ENCODE results near the gene RERG. TPM values are rescaled to one million over a fixed set of nuclear protein-coding genes. Genes with fewer than 3 reads are reported as not detected.

Gene RERG
- total RNA-seq, 2 experiments from 2014 or later, result not detected

DNA sequence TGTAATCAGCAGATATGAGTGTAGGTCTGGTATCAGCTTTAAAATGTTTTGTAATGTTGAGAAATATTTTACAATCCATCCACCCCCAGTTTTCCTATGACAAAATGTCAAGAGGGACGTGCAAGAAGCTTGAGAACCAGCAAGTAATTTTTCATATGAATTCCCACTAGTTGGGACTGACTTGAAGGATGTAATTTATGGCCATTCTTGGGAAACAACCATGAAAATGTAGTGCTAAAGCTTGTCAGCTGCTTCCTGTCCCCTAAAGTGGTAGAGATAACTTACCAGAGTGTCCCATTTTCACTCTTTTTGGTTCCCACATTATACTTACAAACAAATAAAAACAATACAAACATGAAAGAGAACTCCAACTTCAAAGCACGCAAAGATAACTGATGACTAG lies 63.9 kb downstream of the RERG start:
- ChIA-PET CTCF (interaction anchor here (0.9 kb wide), 1 partner anchor 14 kb away, joined by 3 read pairs; no protein-coding TSS in a partner anchor), POLR2A (interaction anchor here (0.7 kb wide), 1 partner anchor 770 kb away, joined by 3 read pairs; no protein-coding TSS in a partner anchor)
- no peak overlapping the region for H3K27ac Mint-ChIP-seq
- DNase-seq (no peak), ATAC-seq (ENCODE audit: poor library complexity) (no peak)
- no peaks in the 10 kb centered on the region for H3K9me3 Mint-ChIP-seq
- no peak overlapping the region for H3K4me3 ChIP-seq (ENCODE audit: low read length)
- H3K4me3 Mint-ChIP-seq, result no peak overlapping the region
- H3K36me3 ChIP-seq (ENCODE audit: insufficient read depth, low read length), result no peaks in the 10 kb centered on the region
- no peaks in the 10 kb centered on the region for H3K27me3 ChIP-seq (ENCODE audit: control insufficient read depth in 1 of 2, insufficient read depth in 2 of 2, low read length in 2 of 2)
- no peak overlapping the region for H3K27ac ChIP-seq (ENCODE audit: low read depth in 1 of 2, low read length in 2 of 2)
- TF ChIP-seq, protein P1, sequence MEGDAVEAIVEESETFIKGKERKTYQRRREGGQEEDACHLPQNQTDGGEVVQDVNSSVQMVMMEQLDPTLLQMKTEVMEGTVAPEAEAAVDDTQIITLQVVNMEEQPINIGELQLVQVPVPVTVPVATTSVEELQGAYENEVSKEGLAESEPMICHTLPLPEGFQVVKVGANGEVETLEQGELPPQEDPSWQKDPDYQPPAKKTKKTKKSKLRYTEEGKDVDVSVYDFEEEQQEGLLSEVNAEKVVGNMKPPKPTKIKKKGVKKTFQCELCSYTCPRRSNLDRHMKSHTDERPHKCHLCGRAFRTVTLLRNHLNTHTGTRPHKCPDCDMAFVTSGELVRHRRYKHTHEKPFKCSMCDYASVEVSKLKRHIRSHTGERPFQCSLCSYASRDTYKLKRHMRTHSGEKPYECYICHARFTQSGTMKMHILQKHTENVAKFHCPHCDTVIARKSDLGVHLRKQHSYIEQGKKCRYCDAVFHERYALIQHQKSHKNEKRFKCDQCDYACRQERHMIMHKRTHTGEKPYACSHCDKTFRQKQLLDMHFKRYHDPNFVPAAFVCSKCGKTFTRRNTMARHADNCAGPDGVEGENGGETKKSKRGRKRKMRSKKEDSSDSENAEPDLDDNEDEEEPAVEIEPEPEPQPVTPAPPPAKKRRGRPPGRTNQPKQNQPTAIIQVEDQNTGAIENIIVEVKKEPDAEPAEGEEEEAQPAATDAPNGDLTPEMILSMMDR (IDR thresholded peaks at IDR 0.05), result no peak
- H3K9me3 ChIP-seq (ENCODE audit: control insufficient read depth in 1 of 2, insufficient read depth in 1 of 2, low read length in 2 of 2), result no peaks in the 10 kb centered on the region
- H3K4me1 Mint-ChIP-seq (ENCODE audit: low read depth), result no peaks in the 10 kb centered on the region
- no peaks in the 10 kb centered on the region for H3K4me1 ChIP-seq (ENCODE audit: insufficient read depth, low read length)
- H3K36me3 Mint-ChIP-seq (ENCODE audit: low read depth), result no peaks in the 10 kb centered on the region
- peaks cover 7% of the 10 kb centered on the region for H3K27me3 Mint-ChIP-seq
- intact Hi-C loops (cut with DNase I, micrococcal nuclease), result no loop called here

DNA sequence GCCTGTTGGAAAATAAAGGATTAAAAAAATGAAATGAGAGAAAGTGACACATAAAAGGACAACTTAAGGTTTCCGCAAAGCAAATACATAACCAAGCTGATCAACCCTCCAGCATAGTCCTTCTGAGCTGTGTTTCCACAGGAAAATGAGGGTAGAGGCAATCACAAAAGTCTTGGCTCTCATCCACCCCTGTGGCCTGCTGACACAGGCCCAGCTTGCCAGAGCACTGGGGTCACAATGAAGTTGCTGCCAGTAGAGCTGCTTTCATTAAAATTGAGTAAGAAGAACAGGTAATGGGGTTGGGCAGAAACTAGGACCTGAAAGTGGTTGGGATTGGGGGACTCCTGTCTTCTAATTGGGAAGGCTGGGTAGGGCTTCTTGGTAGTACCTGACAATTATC lies 65.9 kb downstream of the RERG start:
- Mint-ChIP-seq H3K9me3 (no peaks in the 10 kb centered on the region), H3K27ac (no peak overlapping the region), H3K36me3 (ENCODE audit: low read depth) (no peaks in the 10 kb centered on the region), H3K27me3 (peaks cover 11% of the 10 kb centered on the region), H3K4me3 (no peak overlapping the region), H3K4me1 (ENCODE audit: low read depth) (no peaks in the 10 kb centered on the region)
- DNase-seq (no peak), ATAC-seq (ENCODE audit: poor library complexity) (no peak)
- Histone ChIP-seq H3K4me3 (ENCODE audit: low read length) (no peak overlapping the region), H3K27ac (ENCODE audit: low read depth in 1 of 2, low read length in 2 of 2) (no peak overlapping the region), H3K9me3 (ENCODE audit: control insufficient read depth in 1 of 2, insufficient read depth in 1 of 2, low read length in 2 of 2) (no peaks in the 10 kb centered on the region), H3K36me3 (ENCODE audit: insufficient read depth, low read length) (no peaks in the 10 kb centered on the region), H3K4me1 (ENCODE audit: insufficient read depth, low read length) (no peaks in the 10 kb centered on the region), H3K27me3 (ENCODE audit: control insufficient read depth in 1 of 2, insufficient read depth in 2 of 2, low read length in 2 of 2) (no peaks in the 10 kb centered on the region)
- intact Hi-C loops (cut with DNase I, micrococcal nuclease), result no loop called here
- CTCF ChIA-PET, result no interaction called here
- POLR2A ChIA-PET, result no interaction called here
- TF ChIP-seq, protein P1 (IDR thresholded peaks at IDR 0.05), result no peak

DNA sequence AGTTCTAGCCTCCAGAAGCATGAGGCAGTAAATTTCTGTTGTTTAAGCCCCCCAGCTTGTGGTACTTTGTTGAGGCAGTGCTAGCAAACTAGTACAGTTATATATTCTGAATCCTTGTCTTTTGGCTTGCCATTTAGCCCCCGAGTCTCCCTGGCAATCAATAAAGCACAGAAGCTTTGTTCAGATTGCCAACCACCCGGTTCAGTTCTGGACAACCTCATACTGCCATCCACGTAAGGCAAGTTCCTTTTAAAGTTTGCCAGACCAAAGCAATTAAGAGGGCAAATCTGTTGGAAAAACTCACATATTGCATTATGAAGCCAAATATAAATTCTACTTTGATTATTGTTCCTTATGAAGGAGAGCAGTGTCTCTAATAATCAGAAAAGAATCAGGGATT lies 67.1 kb downstream of the RERG start:
- intact Hi-C loops (cut with DNase I, micrococcal nuclease), result no loop called here
- no peaks in the 10 kb centered on the region for H3K36me3 Mint-ChIP-seq (ENCODE audit: low read depth)
- ChIA-PET CTCF (no interaction called here), POLR2A (no interaction called here)
- Histone ChIP-seq H3K27me3 (ENCODE audit: control insufficient read depth in 1 of 2, insufficient read depth in 2 of 2, low read length in 2 of 2) (no peaks in the 10 kb centered on the region), H3K27ac (ENCODE audit: low read depth in 1 of 2, low read length in 2 of 2) (no peak overlapping the region), H3K9me3 (ENCODE audit: control insufficient read depth in 1 of 2, insufficient read depth in 1 of 2, low read length in 2 of 2) (no peaks in the 10 kb centered on the region), H3K36me3 (ENCODE audit: insufficient read depth, low read length) (no peaks in the 10 kb centered on the region), H3K4me3 (ENCODE audit: low read length) (no peak overlapping the region), H3K4me1 (ENCODE audit: insufficient read depth, low read length) (no peaks in the 10 kb centered on the region)
- peaks cover 11% of the 10 kb centered on the region for H3K27me3 Mint-ChIP-seq
- no peak for ATAC-seq (ENCODE audit: poor library complexity)
- H3K4me1 Mint-ChIP-seq (ENCODE audit: low read depth), result no peaks in the 10 kb centered on the region
- H3K9me3 Mint-ChIP-seq, result no peaks in the 10 kb centered on the region
- TF ChIP-seq, protein P1 (IDR thresholded peaks at IDR 0.05), result no peak
- DNase-seq, result no peak
- H3K4me3 Mint-ChIP-seq, result no peak overlapping the region
- H3K27ac Mint-ChIP-seq, result no peak overlapping the region

All from CD4-positive, alpha-beta T cell (primary cell).